ENCODE measurements around the gene AP2A2. TPM values are rescaled to one million over a fixed set of nuclear protein-coding genes. Genes with fewer than 3 reads are reported as not detected.

The AP2A2 gene
- total RNA-seq, 4 donors from 2014 or later: 21.2 to 26.1 (median 25.7) TPM

DNA sequence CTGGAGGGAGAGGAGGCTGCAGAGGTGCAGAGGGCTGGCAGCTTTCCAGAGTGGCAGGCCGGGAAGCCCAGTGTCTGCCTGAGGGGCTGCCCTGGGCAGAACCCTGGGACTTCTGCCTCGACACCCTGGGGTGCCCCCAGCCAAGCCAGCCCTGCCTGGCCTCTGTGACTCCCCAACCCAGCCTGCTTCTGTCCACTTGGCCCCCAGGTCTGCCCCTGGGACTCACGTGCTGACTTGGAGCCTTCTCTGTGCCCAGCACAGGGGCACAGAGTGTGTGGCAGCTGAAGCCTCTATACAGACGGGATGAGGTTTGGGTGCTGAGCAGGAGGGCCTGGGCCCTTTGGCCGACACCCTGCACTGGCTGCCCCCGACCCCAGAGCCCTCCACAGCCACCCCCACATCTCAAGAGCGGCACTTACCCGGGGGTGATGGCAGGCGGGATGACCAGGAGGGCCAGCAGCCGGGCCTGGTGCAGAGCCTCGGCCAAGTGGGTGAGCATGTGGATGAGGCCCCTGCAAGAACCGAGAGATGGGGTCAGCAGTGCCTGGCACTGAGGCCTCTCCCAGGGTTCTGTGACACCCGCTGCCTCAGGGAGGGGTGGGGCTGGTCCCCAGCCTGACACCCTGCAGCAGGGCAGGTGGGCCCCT, 32.5 kb upstream of the AP2A2 start:
- intact Hi-C loops (cut with DNase I; ENCODE audit: low total_unique reads): no loop called here
- no peak for ATAC-seq
- TF ChIP-seq POLR2A (IDR thresholded peaks at IDR 0.05): no peak
- TF ChIP-seq, protein P1, sequence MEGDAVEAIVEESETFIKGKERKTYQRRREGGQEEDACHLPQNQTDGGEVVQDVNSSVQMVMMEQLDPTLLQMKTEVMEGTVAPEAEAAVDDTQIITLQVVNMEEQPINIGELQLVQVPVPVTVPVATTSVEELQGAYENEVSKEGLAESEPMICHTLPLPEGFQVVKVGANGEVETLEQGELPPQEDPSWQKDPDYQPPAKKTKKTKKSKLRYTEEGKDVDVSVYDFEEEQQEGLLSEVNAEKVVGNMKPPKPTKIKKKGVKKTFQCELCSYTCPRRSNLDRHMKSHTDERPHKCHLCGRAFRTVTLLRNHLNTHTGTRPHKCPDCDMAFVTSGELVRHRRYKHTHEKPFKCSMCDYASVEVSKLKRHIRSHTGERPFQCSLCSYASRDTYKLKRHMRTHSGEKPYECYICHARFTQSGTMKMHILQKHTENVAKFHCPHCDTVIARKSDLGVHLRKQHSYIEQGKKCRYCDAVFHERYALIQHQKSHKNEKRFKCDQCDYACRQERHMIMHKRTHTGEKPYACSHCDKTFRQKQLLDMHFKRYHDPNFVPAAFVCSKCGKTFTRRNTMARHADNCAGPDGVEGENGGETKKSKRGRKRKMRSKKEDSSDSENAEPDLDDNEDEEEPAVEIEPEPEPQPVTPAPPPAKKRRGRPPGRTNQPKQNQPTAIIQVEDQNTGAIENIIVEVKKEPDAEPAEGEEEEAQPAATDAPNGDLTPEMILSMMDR (IDR thresholded peaks at IDR 0.05 in 4 of 5, conservative IDR thresholded peaks at IDR 0.05 in 1 of 5): no peak
- Histone ChIP-seq H3K9me3 (no peaks in the 10 kb centered on the region), H3K4me1 (peaks cover 0 to 5% of the 10 kb centered on the region in 2 donors), H3K27me3 (no peaks in the 10 kb centered on the region), H3K27ac (no peak overlapping the region), H3K4me3 (no peak overlapping the region), H3K36me3 (peaks cover 0 to 2% of the 10 kb centered on the region in 2 donors)
- in situ Hi-C loops (cut with MboI; ENCODE audit: low sequenced_read_pairs in 4 of 4): no loop called here
- DNase-seq: no peak

DNA sequence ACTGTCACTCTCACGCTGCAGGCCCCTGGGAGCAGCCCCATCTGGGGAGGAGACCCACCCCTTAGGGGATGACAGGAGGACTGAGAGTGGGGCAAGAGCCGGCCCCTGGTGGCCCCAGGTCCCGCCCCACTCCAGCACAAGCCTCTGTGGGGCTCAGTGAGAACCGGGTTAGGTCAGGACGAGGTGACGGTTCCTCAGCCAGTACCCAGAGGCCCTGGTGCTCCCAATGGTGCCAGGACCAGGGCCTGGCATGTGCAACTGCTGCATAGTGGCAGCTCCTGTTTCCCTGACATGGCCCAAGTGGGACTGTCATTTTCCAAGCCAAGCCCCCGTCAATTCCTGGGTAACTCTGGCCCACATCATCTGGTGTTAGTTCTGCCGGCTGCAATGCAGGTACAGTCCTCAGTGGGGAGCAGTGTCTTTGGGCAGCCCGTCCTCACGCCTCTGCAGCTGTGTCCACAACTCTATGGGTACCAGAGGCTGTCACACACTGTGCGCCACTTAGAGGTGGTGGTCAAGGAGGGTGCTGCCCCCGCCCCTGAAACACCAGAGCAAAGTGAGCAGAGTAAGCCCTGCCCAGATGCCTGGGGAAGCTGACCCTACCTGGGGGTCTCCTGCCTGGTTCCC, 31.0 kb upstream of the AP2A2 start:
- H3K9me3 ChIP-seq: no peaks in the 10 kb centered on the region
- H3K4me3 ChIP-seq: no peak overlapping the region
- ATAC-seq: no peak
- intact Hi-C loops (cut with DNase I; ENCODE audit: low total_unique reads) (no loop called here), in situ Hi-C loops (cut with MboI; ENCODE audit: low sequenced_read_pairs in 4 of 4) (no loop called here)
- H3K27me3 ChIP-seq: no peaks in the 10 kb centered on the region
- H3K27ac ChIP-seq: no peak overlapping the region
- peaks cover 0 to 2% of the 10 kb centered on the region in 2 donors for H3K4me1 ChIP-seq
- TF ChIP-seq POLR2A (IDR thresholded peaks at IDR 0.05): no peak
- TF ChIP-seq, protein P1 (IDR thresholded peaks at IDR 0.05 in 4 of 5, conservative IDR thresholded peaks at IDR 0.05 in 1 of 5): no peak
- DNase-seq: no peak
- H3K36me3 ChIP-seq: peaks cover 0 to 18% of the 10 kb centered on the region in 2 donors

DNA sequence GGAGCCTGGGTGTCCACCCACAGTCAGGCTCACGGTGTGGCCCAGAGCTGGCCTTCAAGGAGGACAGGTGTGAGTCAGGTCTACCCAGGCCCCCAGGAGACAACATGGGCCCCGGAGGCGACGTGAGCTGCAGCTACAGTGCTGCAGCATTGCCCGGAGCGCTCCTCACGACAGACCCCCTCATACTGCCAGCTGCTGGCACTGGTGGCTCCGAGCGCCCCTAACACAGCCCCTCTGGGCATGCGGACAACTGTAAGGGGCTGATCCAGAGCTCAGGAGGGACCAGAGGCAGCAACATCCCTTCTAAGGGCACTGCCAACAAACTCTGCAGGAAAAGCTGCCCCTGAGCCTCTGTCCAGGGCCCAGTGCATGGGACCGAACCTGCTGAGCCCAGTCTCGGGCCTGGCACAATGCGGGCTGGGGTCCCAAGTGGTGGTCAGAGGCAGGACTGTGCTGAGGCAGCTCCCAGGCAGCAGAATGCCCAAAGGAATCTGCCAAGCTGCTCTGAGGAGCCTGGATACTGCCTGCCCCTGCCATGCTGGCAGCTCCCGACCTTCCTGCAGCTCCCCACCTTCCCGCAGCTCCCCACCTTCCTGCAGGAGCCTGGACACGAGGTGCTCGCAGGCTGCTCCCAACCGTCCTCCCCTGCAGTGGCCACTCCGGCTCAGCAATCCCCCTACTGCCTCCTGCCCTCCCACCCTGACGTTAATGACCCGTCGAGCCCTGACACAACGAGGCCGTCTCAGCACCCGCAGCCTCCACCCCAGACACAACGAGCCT, 30.1 kb upstream of the AP2A2 start:
- TF ChIP-seq POLR2A (IDR thresholded peaks at IDR 0.05): no peak
- TF ChIP-seq, protein P1 (IDR thresholded peaks at IDR 0.05 in 4 of 5, conservative IDR thresholded peaks at IDR 0.05 in 1 of 5): no peak
- peaks cover 0 to 26% of the 10 kb centered on the region in 2 donors for H3K36me3 ChIP-seq
- no peaks in the 10 kb centered on the region for H3K4me1 ChIP-seq
- in situ Hi-C loops (cut with MboI; ENCODE audit: low sequenced_read_pairs in 4 of 4): no loop called here
- no peaks in the 10 kb centered on the region for H3K27me3 ChIP-seq
- H3K27ac ChIP-seq: no peak overlapping the region
- no peaks in the 10 kb centered on the region for H3K9me3 ChIP-seq
- ATAC-seq (no peak), DNase-seq (no peak)
- intact Hi-C loops (cut with DNase I; ENCODE audit: low total_unique reads): no loop called here
- no peak overlapping the region for H3K4me3 ChIP-seq

- Histone ChIP-seq H3K9me3 (no peaks in the 10 kb centered on the region), H3K27ac (no peak overlapping the region), H3K27me3 (no peaks in the 10 kb centered on the region), H3K4me3 (no peak overlapping the region), H3K4me1 (no peaks in the 10 kb centered on the region), H3K36me3 (peaks cover 0 to 46% of the 10 kb centered on the region in 2 donors)
- in situ Hi-C loops (cut with MboI; ENCODE audit: low sequenced_read_pairs in 4 of 4): no loop called here
- TF ChIP-seq POLR2A (IDR thresholded peaks at IDR 0.05): no peak
- TF ChIP-seq, protein P1 (IDR thresholded peaks at IDR 0.05 in 4 of 5, conservative IDR thresholded peaks at IDR 0.05 in 1 of 5): no peak
- DNase-seq (no peak), ATAC-seq (no peak)
- intact Hi-C loops (cut with DNase I; ENCODE audit: low total_unique reads): no loop called here
Measured at GRCh38 chr11:897253-898142, 28.2 kb upstream of the AP2A2 start.
